ENCODE data around the gene OCA2. TPM values are rescaled to one million over a fixed set of nuclear protein-coding genes. Genes with fewer than 3 reads are reported as not detected.

OCA2 gene
- total RNA-seq, 2 donors from 2014 or later: 3.7 TPM; not detected in 1

DNA sequence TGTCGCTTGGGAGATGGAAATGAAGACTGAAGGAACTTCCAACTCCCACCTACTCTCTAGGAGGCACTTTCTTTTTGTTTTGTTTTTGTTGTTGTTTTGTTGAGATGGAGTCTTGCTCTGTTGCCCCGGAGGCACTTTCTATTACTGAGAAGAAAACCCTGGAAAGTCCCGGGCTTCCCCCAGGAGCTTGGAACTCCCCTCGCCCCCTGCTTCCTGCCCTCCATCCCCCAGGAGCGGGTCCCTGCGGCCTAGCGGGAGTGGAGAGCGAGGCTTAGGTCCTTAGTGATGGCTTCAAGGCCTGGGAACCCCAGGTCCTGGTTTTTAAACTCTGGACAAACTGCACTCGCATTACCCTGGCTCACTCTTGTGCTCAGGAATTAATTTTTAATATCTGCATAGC, 195.7 kb downstream of the OCA2 start:
- WGBS: 94% methylated on average over 9 of the region's 9 CpGs

DNA sequence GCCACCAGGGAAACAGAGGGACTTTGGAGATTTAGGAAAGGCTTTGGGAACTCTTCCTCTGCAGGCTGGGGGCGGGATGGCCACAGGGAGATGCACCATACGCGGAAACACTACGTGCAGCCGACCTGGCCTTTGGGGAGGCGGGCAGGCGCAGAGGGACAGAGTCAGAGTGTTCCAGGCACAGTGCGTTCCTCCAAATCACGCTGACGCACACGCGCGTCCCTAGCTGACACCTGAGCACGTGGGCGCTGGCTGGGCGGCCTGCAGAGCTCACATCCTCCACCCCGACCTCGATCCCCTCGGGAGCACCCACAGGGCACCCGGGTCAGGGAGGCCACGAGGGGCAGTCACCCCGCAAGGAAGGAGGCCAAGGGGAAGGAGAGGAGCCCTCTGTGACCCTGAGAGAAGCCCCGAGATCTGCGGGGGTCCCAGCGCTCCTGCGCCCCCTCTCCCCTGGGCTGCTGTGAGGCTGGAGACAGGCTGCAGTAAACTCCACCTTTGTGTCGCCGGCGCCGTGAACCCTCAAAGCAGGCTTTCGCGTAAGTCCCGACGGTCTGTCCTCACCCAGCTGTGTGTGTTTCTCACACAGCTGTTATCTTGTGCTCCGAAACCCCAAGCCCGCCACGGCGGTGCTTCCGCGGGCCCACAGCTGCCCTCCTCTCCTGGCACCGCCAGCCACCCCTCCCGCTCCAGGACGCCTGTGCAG, 196.3 kb downstream of the OCA2 start:
- Histone ChIP-seq H3K9me3 (no peaks in the 10 kb centered on the region), H3K36me3 (no peaks in the 10 kb centered on the region), H3K27ac (no peak overlapping the region), H3K4me3 (no peak overlapping the region), H3K4me1 (replicated peaks) (no peaks in the 10 kb centered on the region), H3K27me3 (replicated peaks; ENCODE audit: insufficient read depth) (no peaks in the 10 kb centered on the region)
- no peak for TF ChIP-seq POLR2AphosphoS5 (IDR thresholded peaks at IDR 0.05)
- TF ChIP-seq POLR2A (IDR thresholded peaks at IDR 0.05): no peak
- TF ChIP-seq, protein P1, sequence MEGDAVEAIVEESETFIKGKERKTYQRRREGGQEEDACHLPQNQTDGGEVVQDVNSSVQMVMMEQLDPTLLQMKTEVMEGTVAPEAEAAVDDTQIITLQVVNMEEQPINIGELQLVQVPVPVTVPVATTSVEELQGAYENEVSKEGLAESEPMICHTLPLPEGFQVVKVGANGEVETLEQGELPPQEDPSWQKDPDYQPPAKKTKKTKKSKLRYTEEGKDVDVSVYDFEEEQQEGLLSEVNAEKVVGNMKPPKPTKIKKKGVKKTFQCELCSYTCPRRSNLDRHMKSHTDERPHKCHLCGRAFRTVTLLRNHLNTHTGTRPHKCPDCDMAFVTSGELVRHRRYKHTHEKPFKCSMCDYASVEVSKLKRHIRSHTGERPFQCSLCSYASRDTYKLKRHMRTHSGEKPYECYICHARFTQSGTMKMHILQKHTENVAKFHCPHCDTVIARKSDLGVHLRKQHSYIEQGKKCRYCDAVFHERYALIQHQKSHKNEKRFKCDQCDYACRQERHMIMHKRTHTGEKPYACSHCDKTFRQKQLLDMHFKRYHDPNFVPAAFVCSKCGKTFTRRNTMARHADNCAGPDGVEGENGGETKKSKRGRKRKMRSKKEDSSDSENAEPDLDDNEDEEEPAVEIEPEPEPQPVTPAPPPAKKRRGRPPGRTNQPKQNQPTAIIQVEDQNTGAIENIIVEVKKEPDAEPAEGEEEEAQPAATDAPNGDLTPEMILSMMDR (IDR thresholded peaks at IDR 0.05): no peak
- WGBS: 88% methylated on average over 29 of the region's 43 CpGs
- intact Hi-C loops (cut with DNase I): no loop called here
- no peak for DNase-seq (ENCODE audit: low spot score)

More for the DNA sequence above, 195.7 kb downstream of the OCA2 start:
- H3K36me3 ChIP-seq: no peaks in the 10 kb centered on the region
- TF ChIP-seq POLR2AphosphoS5 (IDR thresholded peaks at IDR 0.05) (no peak), POLR2A (IDR thresholded peaks at IDR 0.05) (no peak)
- TF ChIP-seq, protein P1 (IDR thresholded peaks at IDR 0.05): no peak
- intact Hi-C loops (cut with DNase I): no loop called here
- H3K4me1 ChIP-seq (replicated peaks): no peaks in the 10 kb centered on the region
- no peaks in the 10 kb centered on the region for H3K27me3 ChIP-seq (replicated peaks; ENCODE audit: insufficient read depth)
- no peaks in the 10 kb centered on the region for H3K9me3 ChIP-seq
- H3K27ac ChIP-seq: no peak overlapping the region
- no peak for DNase-seq (ENCODE audit: low spot score)
- H3K4me3 ChIP-seq: no peak overlapping the region

DNA sequence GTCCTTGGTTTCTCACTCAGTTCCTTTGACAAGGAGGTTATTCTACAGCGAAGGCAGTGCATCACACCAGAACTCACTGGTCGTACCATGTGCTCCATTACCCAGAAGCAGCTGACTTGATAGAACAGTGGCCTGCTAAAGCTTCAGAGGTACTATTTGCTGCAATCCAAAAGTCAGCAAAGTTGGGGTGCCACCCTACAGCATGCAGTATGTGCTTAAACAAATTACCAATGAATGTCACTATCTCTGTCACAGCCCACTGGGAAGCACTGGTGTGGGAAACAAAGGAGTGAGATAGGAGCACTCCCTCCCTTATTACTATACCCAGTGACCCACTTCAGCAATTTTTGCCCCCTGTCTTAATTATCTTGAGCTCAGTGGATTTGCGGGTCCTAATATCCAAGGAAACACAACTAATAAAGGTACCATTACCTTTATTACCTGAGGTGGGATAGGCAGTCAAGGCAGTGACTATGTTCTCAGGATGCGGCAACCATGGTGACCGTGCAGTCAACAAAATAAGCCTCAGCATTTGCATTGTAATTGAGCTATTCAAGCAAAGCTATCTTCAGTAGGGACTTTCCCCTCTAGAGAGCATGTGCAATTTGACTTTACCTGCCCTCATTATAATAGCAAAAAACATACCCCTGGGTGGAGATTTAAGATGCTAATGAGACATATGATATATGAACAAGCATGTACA, 199.4 kb downstream of the OCA2 start:
- no peak for DNase-seq (ENCODE audit: low spot score)
- Histone ChIP-seq H3K36me3 (no peaks in the 10 kb centered on the region), H3K4me1 (replicated peaks) (no peaks in the 10 kb centered on the region), H3K9me3 (no peaks in the 10 kb centered on the region), H3K27ac (no peak overlapping the region), H3K27me3 (replicated peaks; ENCODE audit: insufficient read depth) (no peaks in the 10 kb centered on the region), H3K4me3 (no peak overlapping the region)
- TF ChIP-seq, protein P1 (IDR thresholded peaks at IDR 0.05): no peak
- no peak for TF ChIP-seq POLR2AphosphoS5 (IDR thresholded peaks at IDR 0.05)
- no peak for TF ChIP-seq POLR2A (IDR thresholded peaks at IDR 0.05)
- WGBS: 94% methylated on average over 5 of the region's 5 CpGs
- intact Hi-C loops (cut with DNase I): no loop called here

DNA sequence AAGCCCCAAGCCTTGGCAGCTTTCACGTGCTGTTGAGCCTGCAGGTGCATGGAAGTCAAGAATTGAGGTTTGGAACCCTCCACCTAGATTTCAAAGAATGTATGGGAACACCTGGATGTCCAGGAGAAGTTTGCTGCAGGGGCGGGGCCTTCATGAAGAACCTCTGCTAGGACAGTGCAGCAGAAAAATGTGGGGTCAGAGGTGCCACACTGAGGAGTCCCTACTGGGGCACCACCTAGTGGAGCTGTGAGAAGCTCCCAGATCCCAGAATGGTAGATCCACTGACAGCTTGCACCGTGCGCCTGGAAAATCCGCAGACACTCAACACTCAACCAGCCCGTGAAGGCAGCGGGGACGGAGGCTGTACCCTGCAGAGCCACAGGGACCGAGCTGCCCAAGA, 201.6 kb downstream of the OCA2 start:
- WGBS: 95% methylated on average over 9 of the region's 9 CpGs
- Histone ChIP-seq H3K4me3 (no peak overlapping the region), H3K4me1 (replicated peaks) (no peaks in the 10 kb centered on the region), H3K27ac (no peak overlapping the region), H3K9me3 (no peaks in the 10 kb centered on the region), H3K27me3 (replicated peaks; ENCODE audit: insufficient read depth) (no peaks in the 10 kb centered on the region), H3K36me3 (no peaks in the 10 kb centered on the region)
- TF ChIP-seq, protein P1 (IDR thresholded peaks at IDR 0.05): no peak
- TF ChIP-seq POLR2AphosphoS5 (IDR thresholded peaks at IDR 0.05) (no peak), POLR2A (IDR thresholded peaks at IDR 0.05) (no peak)
- intact Hi-C loops (cut with DNase I): no loop called here
- no peak for DNase-seq (ENCODE audit: low spot score)

DNA sequence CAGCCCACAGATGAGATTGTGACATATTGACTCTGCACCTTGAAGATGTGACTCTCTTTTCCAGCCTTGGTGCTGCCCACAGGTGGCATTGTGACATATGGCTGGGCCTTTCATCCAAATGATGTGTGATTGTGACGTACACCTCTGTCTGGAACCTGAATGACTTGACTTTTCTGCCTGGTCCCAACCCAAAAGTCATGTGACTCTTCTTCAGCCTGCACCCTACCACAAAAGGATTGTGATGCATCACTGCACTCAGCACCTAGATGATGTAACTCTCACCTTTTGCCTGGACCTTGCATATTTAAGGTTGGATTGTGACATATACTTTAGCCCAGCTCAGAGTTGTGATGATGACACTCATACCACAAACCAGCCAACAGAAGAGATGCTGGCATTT, 204.5 kb downstream of the OCA2 start:
- TF ChIP-seq POLR2A (IDR thresholded peaks at IDR 0.05): no peak
- no peak for TF ChIP-seq POLR2AphosphoS5 (IDR thresholded peaks at IDR 0.05)
- TF ChIP-seq, protein P1 (IDR thresholded peaks at IDR 0.05): no peak
- no peak for DNase-seq (ENCODE audit: low spot score)
- no peak overlapping the region for H3K4me3 ChIP-seq
- no peaks in the 10 kb centered on the region for H3K4me1 ChIP-seq (replicated peaks)
- 95% methylated on average over 1 of the region's 1 CpG for whole genome bisulfite sequencing
- intact Hi-C loops (cut with DNase I): no loop called here
- H3K36me3 ChIP-seq: no peaks in the 10 kb centered on the region
- H3K27me3 ChIP-seq (replicated peaks; ENCODE audit: insufficient read depth): no peaks in the 10 kb centered on the region
- H3K9me3 ChIP-seq: no peaks in the 10 kb centered on the region
- H3K27ac ChIP-seq: no peak overlapping the region

Measured in prostate gland (tissue), 2 donors.